SK-N-SH (cell line): ENCODE results near the gene DDAH2.

Source experiments
- ELF1 ChIP-seq: IDR thresholded peaks from 2 replicates; pipeline ENCODE4 v1.4.0; 2012
- FOSL2 ChIP-seq: IDR thresholded peaks from 2 replicates; pipeline ENCODE4 v1.4.0; 2012; ENCODE audit warnings: low read depth, mild to moderate bottlenecking, moderate library complexity, borderline replicate concordance
- FOXM1 ChIP-seq: IDR thresholded peaks from 2 replicates; pipeline ENCODE4 v1.4.0; 2012; ENCODE audit warnings: low read depth, mild to moderate bottlenecking
- GABPA ChIP-seq: IDR thresholded peaks from 2 replicates; pipeline ENCODE4 v1.4.0; 2012; ENCODE audit warnings: low read depth, mild to moderate bottlenecking
- MAX ChIP-seq: IDR thresholded peaks from 2 replicates; pipeline ENCODE4 v1.4.0; 2012; ENCODE audit warnings: low read depth
- NFIC ChIP-seq: IDR thresholded peaks from 2 replicates; pipeline ENCODE4 v1.4.0; 2012; ENCODE audit warnings: borderline replicate concordance
- NRF1 ChIP-seq: IDR thresholded peaks from 2 replicates; pipeline ENCODE4 v1.6.1; 2012; ENCODE audit warnings: low read depth, mild to moderate bottlenecking, low read length
- POLR2AphosphoS5 ChIP-seq: IDR thresholded peaks from 2 replicates; pipeline ENCODE4 v1.6.1; 2012; ENCODE audit warnings: low read depth, low read length
- RAD21 ChIP-seq: IDR thresholded peaks from 2 replicates; pipeline ENCODE4 v1.6.1; 2012; ENCODE audit warnings: mild to moderate bottlenecking, low read length
- RFX5 ChIP-seq: IDR thresholded peaks from 2 replicates; pipeline ENCODE4 v1.6.1; 2012; ENCODE audit warnings: mild to moderate bottlenecking, improper control_type of control experiment, low read length
- SMC3 ChIP-seq: IDR thresholded peaks from 2 replicates; pipeline ENCODE4 v1.6.1; 2012; ENCODE audit warnings: low read depth, low read length, improper control_type of control experiment
- USF2 ChIP-seq: fragments of 150-350 bp; IDR thresholded peaks from 2 replicates; pipeline ENCODE4 v1.6.1; 2017; ENCODE audit warnings: antibody characterized with exemption, low read length, low read depth, borderline replicate concordance
- TF ChIP-seq, protein P1 (sequence below): IDR thresholded peaks from 2 replicates; pipeline ENCODE4 v1.6.1; 2012; ENCODE audit warnings: mild to moderate bottlenecking, low read depth, low read length, moderate library complexity
- TF ChIP-seq, protein P2 (sequence below): fragments of 200-600 bp; sonication (generic); IDR thresholded peaks from 2 replicates; pipeline ENCODE4 v1.6.1; 2017; ENCODE audit warnings: antibody characterized with exemption, mild to moderate bottlenecking, moderate library complexity

- TF ChIP-seq USF2 (no peak), POLR2AphosphoS5 (no peak), MAX (no peak), ELF1 (no peak), SMC3 (no peak), GABPA (no peak), NRF1 (no peak), NFIC (no peak), RAD21 (no peak), FOXM1 (no peak), FOSL2 (no peak), RFX5 (no peak)
- TF ChIP-seq, protein P1, sequence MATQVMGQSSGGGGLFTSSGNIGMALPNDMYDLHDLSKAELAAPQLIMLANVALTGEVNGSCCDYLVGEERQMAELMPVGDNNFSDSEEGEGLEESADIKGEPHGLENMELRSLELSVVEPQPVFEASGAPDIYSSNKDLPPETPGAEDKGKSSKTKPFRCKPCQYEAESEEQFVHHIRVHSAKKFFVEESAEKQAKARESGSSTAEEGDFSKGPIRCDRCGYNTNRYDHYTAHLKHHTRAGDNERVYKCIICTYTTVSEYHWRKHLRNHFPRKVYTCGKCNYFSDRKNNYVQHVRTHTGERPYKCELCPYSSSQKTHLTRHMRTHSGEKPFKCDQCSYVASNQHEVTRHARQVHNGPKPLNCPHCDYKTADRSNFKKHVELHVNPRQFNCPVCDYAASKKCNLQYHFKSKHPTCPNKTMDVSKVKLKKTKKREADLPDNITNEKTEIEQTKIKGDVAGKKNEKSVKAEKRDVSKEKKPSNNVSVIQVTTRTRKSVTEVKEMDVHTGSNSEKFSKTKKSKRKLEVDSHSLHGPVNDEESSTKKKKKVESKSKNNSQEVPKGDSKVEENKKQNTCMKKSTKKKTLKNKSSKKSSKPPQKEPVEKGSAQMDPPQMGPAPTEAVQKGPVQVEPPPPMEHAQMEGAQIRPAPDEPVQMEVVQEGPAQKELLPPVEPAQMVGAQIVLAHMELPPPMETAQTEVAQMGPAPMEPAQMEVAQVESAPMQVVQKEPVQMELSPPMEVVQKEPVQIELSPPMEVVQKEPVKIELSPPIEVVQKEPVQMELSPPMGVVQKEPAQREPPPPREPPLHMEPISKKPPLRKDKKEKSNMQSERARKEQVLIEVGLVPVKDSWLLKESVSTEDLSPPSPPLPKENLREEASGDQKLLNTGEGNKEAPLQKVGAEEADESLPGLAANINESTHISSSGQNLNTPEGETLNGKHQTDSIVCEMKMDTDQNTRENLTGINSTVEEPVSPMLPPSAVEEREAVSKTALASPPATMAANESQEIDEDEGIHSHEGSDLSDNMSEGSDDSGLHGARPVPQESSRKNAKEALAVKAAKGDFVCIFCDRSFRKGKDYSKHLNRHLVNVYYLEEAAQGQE: no peak
- TF ChIP-seq, protein P2, sequence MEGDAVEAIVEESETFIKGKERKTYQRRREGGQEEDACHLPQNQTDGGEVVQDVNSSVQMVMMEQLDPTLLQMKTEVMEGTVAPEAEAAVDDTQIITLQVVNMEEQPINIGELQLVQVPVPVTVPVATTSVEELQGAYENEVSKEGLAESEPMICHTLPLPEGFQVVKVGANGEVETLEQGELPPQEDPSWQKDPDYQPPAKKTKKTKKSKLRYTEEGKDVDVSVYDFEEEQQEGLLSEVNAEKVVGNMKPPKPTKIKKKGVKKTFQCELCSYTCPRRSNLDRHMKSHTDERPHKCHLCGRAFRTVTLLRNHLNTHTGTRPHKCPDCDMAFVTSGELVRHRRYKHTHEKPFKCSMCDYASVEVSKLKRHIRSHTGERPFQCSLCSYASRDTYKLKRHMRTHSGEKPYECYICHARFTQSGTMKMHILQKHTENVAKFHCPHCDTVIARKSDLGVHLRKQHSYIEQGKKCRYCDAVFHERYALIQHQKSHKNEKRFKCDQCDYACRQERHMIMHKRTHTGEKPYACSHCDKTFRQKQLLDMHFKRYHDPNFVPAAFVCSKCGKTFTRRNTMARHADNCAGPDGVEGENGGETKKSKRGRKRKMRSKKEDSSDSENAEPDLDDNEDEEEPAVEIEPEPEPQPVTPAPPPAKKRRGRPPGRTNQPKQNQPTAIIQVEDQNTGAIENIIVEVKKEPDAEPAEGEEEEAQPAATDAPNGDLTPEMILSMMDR: peak; percentile 25; the same call in 1 of the 2 replicates
Measured at GRCh38 chr6:31712296-31712695, 16.8 kb downstream of the DDAH2 start.
